HG03342 (cell line): ENCODE measurements around the gene SH3RF3.

Source experiments
- ATAC-seq: cut with Tn5 transposase; IDR thresholded peaks from one replicate; pipeline ENCODE4 v1.9.1; 2021; ENCODE audit warnings: mild to moderate bottlenecking, moderate library complexity; ENCODE audit not compliant: unreplicated experiment

The SH3RF3 gene

DNA sequence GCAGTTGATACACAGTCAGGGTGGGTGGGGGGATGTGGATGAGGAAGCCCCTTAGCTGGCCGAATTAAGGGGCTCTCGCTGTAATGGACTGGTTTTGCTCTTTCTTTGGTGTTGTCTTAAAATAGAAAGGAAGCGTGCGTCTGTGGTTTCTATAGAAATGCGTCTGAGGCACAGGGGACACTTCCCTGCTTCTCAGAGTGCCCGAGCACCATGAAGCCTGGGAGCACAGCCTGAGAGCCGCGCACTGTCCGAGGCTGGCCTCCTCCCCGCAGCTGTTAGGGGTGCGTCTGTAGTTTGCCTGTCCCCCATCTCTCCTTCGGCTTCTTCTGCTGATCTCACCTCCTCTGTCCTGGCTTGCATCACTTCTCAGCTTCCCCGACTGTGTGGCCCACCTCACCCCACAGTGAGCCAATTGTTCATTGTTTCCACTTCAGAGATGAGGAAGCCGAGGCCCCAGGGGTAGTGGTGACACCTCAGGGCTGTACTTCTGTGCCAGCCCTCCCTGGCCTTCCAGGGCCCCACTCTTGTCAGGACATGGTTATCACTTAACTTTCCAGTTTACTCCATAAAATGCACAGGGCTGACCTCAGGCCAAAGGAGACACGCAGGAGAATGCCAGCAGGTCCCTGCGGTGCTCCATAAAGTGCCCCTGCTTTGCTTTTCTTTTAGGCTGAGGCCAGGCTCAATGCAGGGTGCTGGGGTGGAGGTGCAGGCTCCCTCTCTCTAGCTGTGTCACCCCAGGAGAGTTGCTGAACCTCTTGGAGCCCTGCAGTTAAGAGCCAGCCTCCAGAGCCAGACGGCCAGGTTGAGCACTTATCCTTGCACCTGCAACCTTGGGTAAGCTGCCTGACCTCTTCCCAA lies 274.2 kb downstream of the SH3RF3 start:
- ATAC-seq = no peak

DNA sequence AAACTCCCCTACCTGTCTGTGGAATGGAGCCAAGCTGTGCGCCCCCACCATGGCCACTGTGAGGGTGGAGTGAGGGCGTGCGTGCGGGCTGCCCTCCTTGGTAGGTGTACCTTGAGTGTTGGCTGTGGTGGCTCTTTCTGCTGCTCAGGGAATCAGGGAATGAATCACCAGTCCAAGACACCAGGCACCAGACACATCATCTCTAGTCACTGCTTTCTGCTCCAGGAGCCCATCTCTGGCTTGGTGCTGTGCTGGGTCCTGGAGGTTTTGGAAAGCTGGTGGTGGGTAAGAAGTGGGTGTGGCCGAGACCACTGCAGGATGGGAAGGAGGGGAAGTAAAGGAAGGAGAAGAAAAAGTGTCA lies 274.8 kb downstream of the SH3RF3 start:
- ATAC-seq = no peak

DNA sequence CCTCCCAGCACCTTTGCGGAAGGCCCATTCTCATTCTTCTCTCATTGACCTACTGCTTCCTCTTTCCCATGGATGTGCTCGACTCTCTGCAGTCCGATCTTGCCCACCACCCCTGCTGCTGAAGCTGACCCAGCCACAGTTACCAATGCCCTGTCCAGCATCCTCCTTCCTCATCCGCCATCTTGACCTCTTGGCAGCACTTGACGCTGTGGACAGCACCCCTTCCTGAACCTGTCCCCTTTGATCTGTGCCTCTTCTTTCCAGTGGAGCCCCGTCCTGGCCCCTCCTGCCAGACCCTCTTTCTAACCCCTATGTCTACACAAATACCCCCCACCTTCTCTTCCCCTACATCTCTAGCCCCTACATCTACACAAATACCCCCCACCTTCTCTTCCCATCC lies 275.7 kb downstream of the SH3RF3 start:
- no peak for ATAC-seq

DNA sequence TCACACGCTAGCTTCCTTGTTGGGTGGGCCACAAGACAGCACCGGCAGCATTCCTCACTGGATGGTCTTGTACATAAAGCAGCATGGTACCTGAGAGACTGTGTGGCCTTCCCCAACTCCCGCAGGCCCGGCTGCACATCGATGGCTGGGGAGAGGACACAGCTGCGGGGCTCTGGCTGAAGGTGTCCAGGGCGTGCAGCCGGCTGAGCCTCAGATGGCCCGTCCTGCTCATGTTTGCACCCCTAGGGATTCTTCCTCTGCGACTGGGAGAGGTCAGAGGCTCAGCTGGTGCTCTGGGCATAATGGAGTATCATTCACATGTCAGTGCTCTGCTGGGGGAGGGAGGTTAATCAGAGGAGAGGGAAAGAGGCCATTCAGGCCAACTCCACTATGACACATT lies 276.9 kb downstream of the SH3RF3 start:
- no peak for ATAC-seq

DNA sequence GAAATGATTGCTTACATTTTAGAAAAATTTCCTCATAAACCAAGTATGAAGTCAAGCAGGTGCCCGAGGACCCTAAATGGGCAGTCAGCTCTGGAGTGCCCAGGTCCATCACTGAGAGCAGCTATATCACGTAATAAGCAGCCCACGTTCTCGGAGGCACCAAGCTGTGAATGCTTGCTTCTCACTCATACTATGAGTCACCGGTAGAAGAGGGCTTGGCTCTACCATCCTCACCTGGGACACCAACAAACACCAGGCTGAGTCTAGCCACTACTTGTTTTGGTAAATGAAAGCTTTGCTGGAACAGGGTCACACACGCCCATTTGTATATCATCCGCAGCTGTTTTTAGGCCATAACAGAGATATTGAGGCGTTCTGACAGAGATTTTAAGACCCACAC lies 277.3 kb downstream of the SH3RF3 start:
- no peak for ATAC-seq

DNA sequence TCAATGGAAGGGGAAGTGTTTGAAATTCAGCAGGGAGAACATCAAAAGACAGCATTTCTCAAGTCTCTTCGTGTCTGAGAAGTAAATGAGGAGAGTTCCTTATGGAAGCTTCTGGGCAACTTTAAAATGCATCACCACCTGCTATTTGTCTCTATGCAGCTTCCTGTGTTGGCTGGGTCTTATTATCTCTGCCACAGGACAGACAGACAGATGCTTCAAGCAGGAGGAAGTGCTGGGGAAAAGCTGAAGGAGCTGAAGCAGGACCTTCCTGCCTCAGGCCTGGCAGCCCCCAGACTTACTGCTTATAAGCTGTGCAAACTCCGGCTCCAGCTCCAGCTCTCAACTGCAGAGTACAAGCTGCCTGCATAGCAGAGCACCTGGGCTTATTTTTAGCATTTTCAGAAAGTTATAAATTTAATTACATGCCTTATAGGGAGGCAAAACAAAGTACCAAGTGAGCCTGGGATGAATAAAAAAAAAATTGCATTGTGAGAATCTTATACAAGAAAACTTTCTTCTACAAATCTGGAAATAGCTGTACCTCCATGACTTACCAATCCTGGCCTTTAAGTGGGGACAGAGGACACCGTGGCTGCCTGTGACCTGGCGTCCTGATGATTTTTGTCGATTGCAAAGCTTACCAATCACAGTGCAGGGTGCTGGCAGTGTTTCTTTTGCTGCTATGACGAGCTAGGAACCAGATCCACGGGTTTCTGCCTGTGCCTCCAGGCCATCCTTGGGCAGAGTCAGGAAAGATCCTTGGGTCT lies 278.5 kb downstream of the SH3RF3 start:
- no peak for ATAC-seq

DNA sequence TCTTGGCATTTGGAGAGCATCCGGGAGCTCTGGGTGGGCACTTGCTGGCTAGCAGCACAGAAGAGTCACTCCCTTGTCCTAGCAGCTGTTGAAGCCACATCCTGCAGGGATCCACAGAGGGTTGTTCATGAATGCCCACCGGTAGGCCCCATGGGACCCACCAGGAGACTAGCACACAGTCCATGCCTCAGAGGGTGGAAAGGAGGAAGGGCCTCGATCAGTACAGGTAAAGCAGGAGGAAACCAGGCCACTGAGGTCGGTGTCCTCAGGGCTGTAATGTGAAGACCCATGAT lies 279.0 kb downstream of the SH3RF3 start:
- no peak for ATAC-seq

DNA sequence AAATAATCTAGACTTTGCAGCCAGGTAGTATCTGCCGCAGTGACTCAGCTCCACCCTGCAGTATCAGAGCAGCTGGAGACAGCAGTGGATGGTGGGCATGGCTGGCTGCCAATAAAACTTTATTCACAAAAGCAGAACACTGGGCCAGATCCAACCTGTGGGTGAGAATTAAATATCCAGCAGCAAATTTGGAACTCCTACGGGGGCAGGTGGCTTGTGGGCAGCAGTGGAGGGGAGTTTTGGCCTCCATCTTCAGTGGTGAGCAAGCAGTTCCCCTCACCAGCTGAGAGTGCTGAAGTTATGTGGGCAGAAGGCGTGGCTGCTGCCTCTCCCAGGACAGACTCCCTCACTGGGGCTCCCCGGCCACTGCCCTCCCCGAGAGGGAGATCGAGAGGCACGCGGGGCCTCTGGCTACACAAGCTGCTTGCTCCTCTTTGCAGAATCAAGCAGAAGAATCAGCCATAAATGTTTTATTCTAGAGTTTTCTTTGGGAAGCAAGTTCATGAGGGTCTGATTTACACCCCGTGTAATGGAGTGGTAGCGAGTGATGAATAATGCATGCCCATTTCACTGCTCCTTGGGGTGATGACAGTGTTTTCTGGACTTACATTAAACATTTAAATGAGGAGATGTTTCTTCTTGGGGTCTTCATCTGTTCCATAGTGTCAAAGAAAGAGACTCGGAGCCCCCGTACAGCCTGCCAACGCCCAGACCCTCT lies 280.5 kb downstream of the SH3RF3 start:
- no peak for ATAC-seq

DNA sequence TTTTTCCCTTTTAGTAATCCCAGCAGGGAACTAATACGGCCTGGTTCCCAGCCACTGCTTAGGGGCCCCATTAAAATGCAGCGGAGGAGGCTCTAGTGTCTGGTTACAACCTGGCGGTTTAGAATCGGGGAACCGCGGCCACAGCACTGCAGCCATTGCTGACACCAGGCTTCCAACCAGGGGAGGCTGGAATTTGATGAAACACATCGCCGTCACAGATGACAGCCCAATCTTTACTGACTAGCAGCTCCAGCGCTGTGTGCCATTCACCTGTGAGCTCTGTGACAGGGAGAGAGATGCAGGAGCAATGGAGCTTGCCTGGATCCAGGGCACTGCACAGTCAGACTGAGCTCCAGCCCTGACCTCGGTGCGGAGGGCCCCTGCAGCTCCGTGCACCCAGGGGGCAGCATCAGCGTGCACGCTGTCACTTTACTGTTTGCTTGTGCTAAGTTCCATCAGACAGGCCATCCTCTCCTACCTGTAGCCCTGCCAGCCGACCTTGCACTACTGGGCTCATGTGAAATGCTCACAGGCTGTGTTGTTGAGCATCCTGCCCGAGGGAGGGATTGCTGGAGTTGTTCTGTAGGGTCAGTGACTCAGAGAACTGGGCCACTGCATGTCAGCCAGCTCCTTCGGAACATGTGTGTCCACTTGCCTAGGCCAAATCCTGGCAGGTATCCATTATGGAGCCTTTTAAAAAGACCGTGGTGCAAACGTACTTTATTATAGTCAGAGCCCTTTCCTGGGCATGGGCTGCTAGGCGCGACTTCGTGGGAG lies 281.2 kb downstream of the SH3RF3 start:
- no peak for ATAC-seq

DNA sequence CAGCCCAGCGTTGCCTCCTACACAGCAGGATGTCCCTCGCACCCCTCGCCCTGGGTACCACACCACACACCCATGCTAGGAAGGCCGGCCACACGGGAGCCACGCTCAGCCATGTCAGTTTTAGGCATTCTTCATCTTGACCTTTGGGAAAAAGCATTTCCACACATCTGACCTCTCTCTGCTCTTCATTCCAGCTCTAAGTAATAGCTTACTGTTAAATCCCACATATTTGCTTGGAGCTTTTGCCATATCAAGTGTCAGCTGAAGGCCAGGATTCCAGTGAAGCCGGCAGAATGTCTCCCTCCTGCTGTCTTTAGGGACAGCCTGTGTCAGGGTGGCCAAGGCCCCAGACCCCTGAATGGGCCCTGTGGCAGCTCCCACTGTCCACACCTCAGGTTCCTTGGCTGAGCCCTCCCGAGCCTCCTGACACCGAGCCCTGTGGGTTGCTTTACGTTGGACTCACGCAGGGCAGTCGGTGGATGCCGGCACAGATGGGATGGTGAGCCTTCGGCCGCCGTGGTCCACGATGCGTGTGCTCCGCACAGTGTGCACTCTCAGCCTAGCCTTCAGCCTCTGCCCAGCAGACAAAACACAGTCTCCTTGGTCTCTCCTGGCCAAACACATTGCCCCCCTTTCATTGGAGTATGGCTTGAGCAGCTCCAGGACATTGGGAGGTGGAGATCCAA lies 282.8 kb downstream of the SH3RF3 start:
- ATAC-seq = no peak

DNA sequence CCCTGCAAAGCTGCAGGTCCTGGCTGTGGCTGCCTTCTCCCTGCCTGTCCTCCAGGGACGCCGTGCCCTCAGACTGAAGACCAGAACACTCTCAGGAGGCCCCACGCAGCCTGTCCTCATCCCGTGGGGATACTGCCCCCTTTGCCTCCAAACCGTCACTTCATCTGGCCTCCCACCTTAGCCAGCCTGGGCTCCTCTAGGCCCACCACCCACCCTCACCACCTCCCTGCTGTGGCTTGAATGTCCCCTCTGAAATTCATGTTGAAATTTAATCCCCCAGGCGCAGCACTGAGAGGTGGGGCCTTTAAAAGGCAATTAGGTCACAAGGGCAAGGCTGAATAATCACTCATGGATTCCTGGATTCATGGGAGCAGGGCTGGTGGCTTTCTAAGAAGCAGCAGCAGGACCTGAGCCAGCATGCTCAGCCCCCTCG lies 286.6 kb downstream of the SH3RF3 start:
- no peak for ATAC-seq

DNA sequence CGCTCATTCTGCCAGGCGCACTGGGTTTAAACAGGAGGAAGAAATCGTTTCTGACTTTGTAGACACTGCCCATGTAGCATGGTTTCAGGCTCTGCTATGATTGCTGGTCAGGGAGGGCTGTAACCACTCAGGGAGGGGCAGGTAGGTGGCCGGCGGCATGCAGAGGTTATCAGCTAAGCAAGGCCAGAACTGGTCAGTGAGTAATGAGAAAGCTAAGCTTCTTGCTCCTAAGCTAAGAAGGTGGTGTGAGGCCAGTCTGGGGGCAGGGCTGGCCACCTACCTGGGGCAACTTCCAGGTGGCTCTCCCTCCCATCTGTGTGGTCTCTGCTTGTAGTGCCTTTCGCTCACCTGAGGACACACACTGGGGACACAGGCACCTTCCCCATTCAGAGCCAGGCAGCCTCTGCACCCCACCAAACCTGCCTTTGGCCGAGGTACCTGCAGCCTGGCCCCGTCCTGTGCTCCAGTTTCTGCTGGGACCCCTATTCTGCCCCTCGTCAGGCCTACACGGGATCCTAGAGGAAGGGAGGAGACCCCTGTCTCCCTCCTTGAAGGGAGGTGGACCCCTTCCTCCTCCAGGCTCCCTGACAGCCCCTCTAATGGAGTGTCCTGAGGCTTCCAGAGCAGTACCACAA lies 288.8 kb downstream of the SH3RF3 start:
- ATAC-seq = no peak

DNA sequence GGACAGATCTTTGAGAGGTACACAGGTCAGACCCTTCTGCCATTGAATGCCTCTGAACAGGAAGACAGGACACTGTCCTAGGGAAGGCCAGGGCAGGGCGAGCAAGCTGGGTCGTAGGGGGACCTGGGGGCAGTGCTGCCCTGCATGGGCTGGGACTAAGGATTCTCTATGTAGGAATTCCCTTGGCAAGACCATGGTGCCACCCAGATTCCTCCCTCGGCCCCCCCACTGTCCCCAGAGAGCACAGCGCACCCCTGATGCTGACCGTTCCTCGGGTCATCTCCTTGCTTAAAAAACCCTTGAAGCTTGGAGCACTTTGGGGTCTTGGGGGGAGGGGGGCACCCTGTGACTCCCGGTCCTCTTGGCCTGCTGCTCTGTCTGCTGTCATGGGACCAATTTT lies 289.7 kb downstream of the SH3RF3 start:
- no peak for ATAC-seq

DNA sequence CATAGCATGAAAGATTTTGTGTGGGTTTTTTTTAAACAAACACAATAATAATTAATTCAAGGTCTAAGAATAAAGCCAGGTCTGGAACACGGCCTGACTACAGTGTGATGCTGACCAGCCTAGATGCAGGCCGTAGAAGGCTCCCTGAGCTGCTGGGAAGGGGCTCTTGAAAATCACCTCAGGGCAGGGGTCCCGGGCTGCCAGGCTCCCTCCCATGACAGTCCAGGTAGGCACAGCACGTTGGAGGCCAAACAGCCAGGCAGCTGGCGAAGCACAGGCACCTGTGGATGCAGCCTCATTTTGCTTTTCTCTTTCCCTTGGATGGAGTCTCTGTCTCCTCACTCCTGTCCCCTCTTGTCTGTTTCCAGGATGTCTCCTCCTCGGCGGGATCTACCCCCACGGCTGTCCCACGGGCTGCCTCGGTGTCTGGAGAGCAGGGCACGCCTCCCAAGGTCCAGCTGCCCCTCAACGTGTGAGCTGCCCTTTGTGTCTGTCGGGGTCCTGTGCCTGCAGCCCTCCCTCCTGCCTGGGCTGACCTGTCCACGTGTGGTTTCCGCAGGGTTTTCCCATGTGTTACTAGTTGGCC lies 290.3 kb downstream of the SH3RF3 start:
- ATAC-seq = no peak

DNA sequence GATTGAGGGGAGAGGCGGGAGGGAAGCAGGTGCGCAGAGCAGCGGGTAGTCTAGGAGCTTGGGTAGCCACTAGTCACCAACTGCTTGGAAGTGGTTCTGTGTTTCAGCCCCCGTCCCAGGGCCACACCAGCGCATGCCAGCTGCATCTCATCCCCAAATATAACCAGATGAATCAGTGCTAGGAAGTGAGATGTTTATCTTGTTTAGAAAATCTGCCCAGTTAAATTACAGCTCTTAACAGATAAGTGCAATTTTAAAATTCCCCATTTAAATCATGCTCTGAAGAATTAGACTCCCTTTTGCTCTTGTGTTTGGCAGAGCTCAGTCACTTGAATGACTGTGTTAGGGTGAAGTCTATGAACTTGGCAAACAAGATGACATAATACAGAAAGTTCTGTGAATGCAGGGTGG lies 291.0 kb downstream of the SH3RF3 start:
- ATAC-seq = no peak

DNA sequence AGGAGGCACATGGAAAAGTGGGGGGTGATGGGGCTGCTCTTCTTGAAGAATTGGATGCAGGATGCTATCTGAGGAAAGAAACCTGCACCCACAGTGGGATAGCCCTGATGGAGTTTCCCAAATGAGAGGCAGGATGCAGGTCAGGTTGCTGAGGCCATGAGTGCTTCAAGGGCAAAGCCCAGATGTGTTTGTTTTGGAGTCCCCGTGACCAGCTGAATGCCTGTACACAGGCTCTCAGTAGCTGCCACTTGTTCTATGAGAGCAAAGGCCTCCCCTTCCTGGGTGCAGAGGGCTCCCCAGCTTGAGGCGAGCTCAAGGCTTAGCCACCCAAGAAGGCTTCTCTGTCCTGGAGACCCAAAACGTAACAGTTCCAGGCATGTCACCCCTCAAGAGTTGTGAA lies 292.1 kb downstream of the SH3RF3 start:
- ATAC-seq = no peak

DNA sequence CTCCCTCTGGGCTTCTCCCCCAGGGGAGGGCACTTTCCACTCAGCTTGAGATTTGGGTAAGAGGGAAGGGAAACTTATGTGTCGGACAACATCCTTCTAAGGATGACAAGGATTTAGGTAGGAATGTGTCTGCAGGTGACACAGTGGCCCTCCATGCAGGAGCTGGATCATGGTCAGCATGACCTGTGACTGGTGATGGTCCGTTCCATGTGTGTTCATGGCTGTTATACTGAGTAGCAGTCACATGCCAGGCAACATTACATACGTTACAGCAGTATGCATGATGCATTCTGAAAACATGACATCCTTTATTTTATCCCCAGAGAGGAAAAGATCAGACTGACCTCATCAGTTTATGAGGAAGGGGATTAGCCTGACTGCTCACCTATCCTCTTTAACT lies 292.6 kb downstream of the SH3RF3 start:
- ATAC-seq = no peak

DNA sequence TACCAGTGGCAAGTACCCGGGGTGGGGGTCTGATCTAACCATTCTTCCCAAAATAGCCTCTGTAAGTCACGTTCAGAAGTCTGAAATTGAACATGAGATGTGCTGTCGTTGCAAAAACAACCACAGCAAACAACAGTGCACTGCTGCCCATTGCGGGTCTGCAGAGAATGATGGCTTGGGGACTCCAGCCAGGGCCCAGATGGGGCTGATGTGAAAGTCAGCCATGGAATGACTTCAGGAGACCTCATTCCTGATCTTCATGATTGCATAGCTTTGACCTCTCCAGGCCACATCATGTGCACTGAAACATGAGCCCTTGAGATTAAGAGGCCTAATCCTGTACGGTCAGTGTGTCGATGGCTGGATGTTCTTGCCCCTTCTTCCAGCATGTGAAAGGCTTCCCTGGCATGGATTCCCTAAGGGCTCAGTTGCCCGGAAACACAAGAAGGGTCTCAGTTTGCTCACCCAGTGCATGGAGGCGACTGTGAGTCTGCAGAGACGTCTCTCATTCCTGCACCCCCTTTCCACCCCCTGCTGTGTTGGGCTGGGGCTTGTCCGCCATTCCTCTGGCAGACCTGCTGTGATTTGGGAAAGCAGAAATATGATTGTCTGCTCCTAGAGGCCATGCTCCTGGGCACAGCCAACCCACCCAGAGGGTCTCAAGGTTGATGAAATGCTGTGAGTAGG lies 293.2 kb downstream of the SH3RF3 start:
- ATAC-seq = no peak
